Loucy (cell line): ENCODE measurements around the gene MAFB.

ENCODE experiments used
- EZH2phosphoT487 ChIP-seq: fragments of 200-600 bp; IDR thresholded peaks from 2 replicates; pipeline ENCODE4 v1.6.1; 2018; ENCODE audit warnings: antibody characterized with exemption, mild to moderate bottlenecking, moderate library complexity, borderline replicate concordance
- TF ChIP-seq, protein P1 (sequence below): fragments of 200-600 bp; sonication (generic); conservative IDR thresholded peaks from 2 replicates; pipeline ENCODE4 v1.5.1; 2014; ENCODE audit warnings: mild to moderate bottlenecking, antibody characterized with exemption, low read length

DNA sequence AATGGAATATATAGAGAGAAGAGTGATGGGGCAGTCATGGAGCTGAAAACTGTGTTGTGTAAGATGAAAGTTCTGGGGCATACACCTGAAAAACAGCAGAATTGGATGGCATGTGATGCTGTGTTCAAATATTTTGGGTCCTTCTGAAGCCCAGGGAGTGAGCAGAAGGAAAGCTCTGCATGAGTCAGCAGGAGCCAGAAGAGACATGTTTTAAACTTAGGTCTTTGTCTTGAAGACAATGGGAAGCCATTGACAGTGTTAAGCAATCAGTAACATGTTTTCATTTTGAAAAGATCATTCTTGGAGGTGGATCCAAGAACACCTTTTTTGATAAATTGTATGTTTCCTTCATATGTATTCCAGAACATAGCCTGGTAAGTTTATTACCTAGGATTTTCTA is 38.9 kb upstream of the MAFB start:
- TF ChIP-seq, protein P1, sequence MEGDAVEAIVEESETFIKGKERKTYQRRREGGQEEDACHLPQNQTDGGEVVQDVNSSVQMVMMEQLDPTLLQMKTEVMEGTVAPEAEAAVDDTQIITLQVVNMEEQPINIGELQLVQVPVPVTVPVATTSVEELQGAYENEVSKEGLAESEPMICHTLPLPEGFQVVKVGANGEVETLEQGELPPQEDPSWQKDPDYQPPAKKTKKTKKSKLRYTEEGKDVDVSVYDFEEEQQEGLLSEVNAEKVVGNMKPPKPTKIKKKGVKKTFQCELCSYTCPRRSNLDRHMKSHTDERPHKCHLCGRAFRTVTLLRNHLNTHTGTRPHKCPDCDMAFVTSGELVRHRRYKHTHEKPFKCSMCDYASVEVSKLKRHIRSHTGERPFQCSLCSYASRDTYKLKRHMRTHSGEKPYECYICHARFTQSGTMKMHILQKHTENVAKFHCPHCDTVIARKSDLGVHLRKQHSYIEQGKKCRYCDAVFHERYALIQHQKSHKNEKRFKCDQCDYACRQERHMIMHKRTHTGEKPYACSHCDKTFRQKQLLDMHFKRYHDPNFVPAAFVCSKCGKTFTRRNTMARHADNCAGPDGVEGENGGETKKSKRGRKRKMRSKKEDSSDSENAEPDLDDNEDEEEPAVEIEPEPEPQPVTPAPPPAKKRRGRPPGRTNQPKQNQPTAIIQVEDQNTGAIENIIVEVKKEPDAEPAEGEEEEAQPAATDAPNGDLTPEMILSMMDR, result no peak
- no peak for TF ChIP-seq EZH2phosphoT487
